Adrenal gland (tissue), 5 donors: Measurements from ENCODE around the gene RCN1.

Source experiments
- POLR2A ChIP-seq, 2 donors: fragments of 450-650 bp; IDR thresholded peaks; one replicate each; pipeline ENCODE4 v1.6.1; 2017; ENCODE audit warnings: antibody characterized with exemption in 2 of 2, mild to moderate bottlenecking in 2 of 2, moderate library complexity in 1 of 2
- TF ChIP-seq, protein P1 (sequence below), 6 experiments: fragments of 450-650 bp in 4 of 6; fragments of 200-600 bp in 2 of 6; sonication (generic) in 1 of 6; IDR thresholded peaks; 1 replicate in 5 of 6; 2 replicates in 1 of 6; pipeline versions ENCODE4 v1.5.1 to v1.8.0; 2016 to 2021; ENCODE audit warnings: antibody characterized with exemption in 6 of 6, mild to moderate bottlenecking in 2 of 6, moderate library complexity in 1 of 6
- donor health status: DM: no; HTN: no; CAD: no.

DNA sequence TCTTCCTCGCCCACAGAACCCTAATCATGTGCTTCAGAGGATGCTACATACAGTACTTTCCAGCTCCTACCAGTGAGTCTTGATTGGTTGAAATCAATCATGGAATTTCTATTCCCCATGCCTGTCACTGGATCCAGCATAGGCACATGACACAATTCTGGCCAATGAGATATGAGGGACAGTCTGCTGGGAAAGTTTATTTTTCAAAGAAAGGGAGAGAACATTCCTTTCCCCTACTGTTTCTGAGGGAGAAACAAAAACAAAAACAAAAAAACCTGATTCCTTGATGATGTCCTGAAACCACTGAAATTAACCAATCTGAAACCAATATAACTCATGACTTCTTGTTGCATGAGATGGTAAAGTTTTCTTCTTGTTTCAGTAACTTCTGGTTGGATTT, 3.3 kb upstream of the RCN1 start:
- TF ChIP-seq, protein P1, sequence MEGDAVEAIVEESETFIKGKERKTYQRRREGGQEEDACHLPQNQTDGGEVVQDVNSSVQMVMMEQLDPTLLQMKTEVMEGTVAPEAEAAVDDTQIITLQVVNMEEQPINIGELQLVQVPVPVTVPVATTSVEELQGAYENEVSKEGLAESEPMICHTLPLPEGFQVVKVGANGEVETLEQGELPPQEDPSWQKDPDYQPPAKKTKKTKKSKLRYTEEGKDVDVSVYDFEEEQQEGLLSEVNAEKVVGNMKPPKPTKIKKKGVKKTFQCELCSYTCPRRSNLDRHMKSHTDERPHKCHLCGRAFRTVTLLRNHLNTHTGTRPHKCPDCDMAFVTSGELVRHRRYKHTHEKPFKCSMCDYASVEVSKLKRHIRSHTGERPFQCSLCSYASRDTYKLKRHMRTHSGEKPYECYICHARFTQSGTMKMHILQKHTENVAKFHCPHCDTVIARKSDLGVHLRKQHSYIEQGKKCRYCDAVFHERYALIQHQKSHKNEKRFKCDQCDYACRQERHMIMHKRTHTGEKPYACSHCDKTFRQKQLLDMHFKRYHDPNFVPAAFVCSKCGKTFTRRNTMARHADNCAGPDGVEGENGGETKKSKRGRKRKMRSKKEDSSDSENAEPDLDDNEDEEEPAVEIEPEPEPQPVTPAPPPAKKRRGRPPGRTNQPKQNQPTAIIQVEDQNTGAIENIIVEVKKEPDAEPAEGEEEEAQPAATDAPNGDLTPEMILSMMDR (IDR thresholded peaks at IDR 0.05), result no peak
- TF ChIP-seq POLR2A (IDR thresholded peaks at IDR 0.05), result no peak
